IMR-90 (cell line): ENCODE measurements around the gene UBTD1. TPM values are rescaled to one million over a fixed set of nuclear protein-coding genes. Genes with fewer than 3 reads are reported as not detected.

Experiments used
- ATAC-seq: fragments of 200-7000 bp; cut with Tn5 transposase; 2 replicates; pipeline ENCODE4 v1.9.1; 2020; ENCODE audit warnings: low read depth, mild to moderate bottlenecking, moderate library complexity
- BruUV-seq: library from RNA; stranded (reverse); fragments of 400-500 nt; replicated peaks from 2 replicates; lab custom pipeline; 2021; lab: Mats Ljungman, UMichigan
- CTCF ChIA-PET: fragments of 300-600 bp; formaldehyde crosslinking; extraction: SDS; loops from one replicate; lab custom pipeline; 2021; ENCODE audit warnings: antibody characterized with exemption; lab: Yijun Ruan, JAX
- POLR2A ChIA-PET: fragments of 300-600 bp; sonication (Branson Sonifier 250); formaldehyde crosslinking; loops from one replicate; lab custom pipeline; 2022; ENCODE audit warnings: antibody characterized with exemption; ENCODE audit not compliant: unreplicated experiment; lab: Charles Lee
- DNase-seq: peaks from one replicate; pipeline ENCODE4 v3.0.0; 2013
- H2AFZ ChIP-seq: replicated peaks from 2 replicates; pipeline ENCODE3; 2013; ENCODE audit warnings: low read length, mild to moderate bottlenecking; ENCODE audit not compliant: poor library complexity
- H2AK5ac ChIP-seq: 2 replicates; pipeline ENCODE4 v1.6.1; 2013; ENCODE audit warnings: low read depth, low read length, inconsistent platforms
- H2AK9ac ChIP-seq: replicated peaks from 2 replicates; pipeline ENCODE3; 2013; ENCODE audit warnings: mild to moderate bottlenecking, low read depth, low read length, moderate library complexity; ENCODE audit not compliant: poor library complexity
- H2BK120ac ChIP-seq: 2 replicates; pipeline ENCODE4 v1.6.1; 2013; ENCODE audit warnings: low read depth, low read length, inconsistent platforms
- H2BK15ac ChIP-seq: 3 replicates; pipeline ENCODE4 v1.6.1; 2013; ENCODE audit warnings: low read depth, low read length, inconsistent platforms
- H2BK20ac ChIP-seq: 2 replicates; pipeline ENCODE4 v1.6.1; 2013; ENCODE audit warnings: low read depth, mild to moderate bottlenecking, inconsistent platforms, low read length, moderate library complexity
- H2BK5ac ChIP-seq: 2 replicates; pipeline ENCODE4 v1.6.1; 2013; ENCODE audit warnings: mild to moderate bottlenecking, low read depth, low read length, inconsistent platforms; ENCODE audit not compliant: poor library complexity, severe bottlenecking
- H3K14ac ChIP-seq: replicated peaks from 2 replicates; pipeline ENCODE4 v1.6.1; 2013; ENCODE audit warnings: low read depth, low read length, inconsistent platforms
- H3K18ac ChIP-seq: 2 replicates; pipeline ENCODE4 v1.6.1; 2013; ENCODE audit warnings: low read depth, low read length, control low read depth
- H3K23ac ChIP-seq: 2 replicates; pipeline ENCODE4 v1.6.1; 2013; ENCODE audit warnings: low read depth, low read length, inconsistent platforms
- H3K27ac ChIP-seq: 2 replicates; pipeline ENCODE4 v1.5.1; 2013; ENCODE audit warnings: mild to moderate bottlenecking, control low read depth, low read length; ENCODE audit not compliant: insufficient read depth
- H3K27me3 ChIP-seq: 2 replicates; pipeline ENCODE4 v1.6.1; 2013; ENCODE audit warnings: low read length; ENCODE audit not compliant: control insufficient read depth, insufficient read depth
- H3K36me3 ChIP-seq: 2 replicates; pipeline ENCODE4 v1.6.1; 2013; ENCODE audit warnings: low read length, mixed read lengths; ENCODE audit not compliant: control insufficient read depth, insufficient read depth
- H3K4ac ChIP-seq: 2 replicates; pipeline ENCODE4 v1.6.1; 2013; ENCODE audit warnings: low read depth, low read length, inconsistent platforms
- H3K4me1 ChIP-seq: 2 replicates; pipeline ENCODE4 v1.6.1; 2013; ENCODE audit warnings: low read length, mixed read lengths; ENCODE audit not compliant: control insufficient read depth, insufficient read depth
- H3K4me2 ChIP-seq: 2 replicates; pipeline ENCODE4 v1.6.1; 2013; ENCODE audit warnings: low read depth, mild to moderate bottlenecking, control low read depth, low read length, moderate library complexity
- H3K4me3 ChIP-seq: 2 replicates; pipeline ENCODE4 v1.5.1; 2013; ENCODE audit warnings: low read depth, mild to moderate bottlenecking, control low read depth, low read length, moderate library complexity; ENCODE audit not compliant: insufficient read depth
- H3K56ac ChIP-seq: 2 replicates; pipeline ENCODE4 v1.6.1; 2013; ENCODE audit warnings: low read length, inconsistent platforms; ENCODE audit not compliant: insufficient read depth; ENCODE audit errors: extremely low read depth
- H3K79me1 ChIP-seq, 2 experiments: 2 replicates each; pipeline ENCODE4 v1.6.1; 2013; ENCODE audit warnings: low read length in 2 of 2, inconsistent platforms in 1 of 2, low read depth in 1 of 2
- H3K9ac ChIP-seq: 2 replicates; pipeline ENCODE4 v1.6.1; 2013; ENCODE audit warnings: low read depth, low read length, control low read depth
- H3K9me1 ChIP-seq: 2 replicates; pipeline ENCODE4 v1.6.1; 2013; ENCODE audit warnings: low read length, inconsistent platforms; ENCODE audit not compliant: insufficient read depth
- H3K9me3 ChIP-seq: 2 replicates; pipeline ENCODE4 v1.6.1; 2013; ENCODE audit warnings: low read length; ENCODE audit not compliant: control insufficient read depth, insufficient read depth
- H4K20me1 ChIP-seq: 2 replicates; pipeline ENCODE4 v1.6.1; 2013; ENCODE audit warnings: low read length, inconsistent platforms; ENCODE audit not compliant: insufficient read depth
- H4K5ac ChIP-seq: 2 replicates; pipeline ENCODE4 v1.6.1; 2013; ENCODE audit warnings: mild to moderate bottlenecking, low read depth, low read length, control low read depth
- H4K8ac ChIP-seq, 2 experiments: 2 replicates each; pipeline ENCODE4 v1.6.1; 2013; ENCODE audit warnings: low read depth in 2 of 2, low read length in 2 of 2, control low read depth in 1 of 2, inconsistent platforms in 1 of 2
- H4K91ac ChIP-seq: 2 replicates; pipeline ENCODE4 v1.6.1; 2013; ENCODE audit warnings: low read depth, low read length, inconsistent platforms; ENCODE audit not compliant: insufficient read depth
- BHLHE40 ChIP-seq: fragments of 150-350 bp; IDR thresholded peaks from 2 replicates; pipeline ENCODE4 v1.6.1; 2016; ENCODE audit warnings: mild to moderate bottlenecking, low read depth, low read length
- CEBPB ChIP-seq: IDR thresholded peaks from 2 replicates; pipeline ENCODE4 v1.6.1; 2012; ENCODE audit warnings: low read depth, low read length, improper control_type of control experiment
- CHD1 ChIP-seq: IDR thresholded peaks from 2 replicates; pipeline ENCODE4 v1.6.1; 2012; ENCODE audit warnings: low read depth, low read length, improper control_type of control experiment
- CTCF ChIP-seq: conservative IDR thresholded peaks from 2 replicates; pipeline ENCODE4 v1.5.1; 2012; ENCODE audit warnings: mild to moderate bottlenecking, low read depth, low read length, improper control_type of control experiment
- ELK1 ChIP-seq: fragments of 150-350 bp; IDR thresholded peaks from 2 replicates; pipeline ENCODE4 v1.6.1; 2016; ENCODE audit warnings: low read depth, mild to moderate bottlenecking, low read length, moderate library complexity, borderline replicate concordance
- FOS ChIP-seq: fragments of 150-350 bp; IDR thresholded peaks from 2 replicates; pipeline ENCODE4 v1.6.1; 2016; ENCODE audit warnings: low read depth, low read length
- MAFK ChIP-seq: IDR thresholded peaks from 2 replicates; pipeline ENCODE4 v1.6.1; 2012; ENCODE audit warnings: low read depth, low read length, improper control_type of control experiment
- MAZ ChIP-seq: IDR thresholded peaks from 2 replicates; pipeline ENCODE4 v1.6.1; 2012; ENCODE audit warnings: low read depth, mild to moderate bottlenecking, low read length, improper control_type of control experiment, moderate library complexity, borderline replicate concordance
- MXI1 ChIP-seq: IDR thresholded peaks from 2 replicates; pipeline ENCODE4 v1.6.1; 2012; ENCODE audit warnings: low read depth, mild to moderate bottlenecking, low read length, moderate library complexity, borderline replicate concordance
- NFE2L2 ChIP-seq: fragments of 150-350 bp; IDR thresholded peaks from 2 replicates; pipeline ENCODE4 v1.6.1; 2016; ENCODE audit warnings: low read depth, mild to moderate bottlenecking, low read length
- POLR2A ChIP-seq: IDR thresholded peaks from 2 replicates; pipeline ENCODE4 v1.6.1; 2012; ENCODE audit warnings: mild to moderate bottlenecking, low read depth, low read length
- RAD21 ChIP-seq: IDR thresholded peaks from 2 replicates; pipeline ENCODE4 v1.6.1; 2012; ENCODE audit warnings: low read length, improper control_type of control experiment
- RCOR1 ChIP-seq: IDR thresholded peaks from 2 replicates; pipeline ENCODE4 v1.6.1; 2012; ENCODE audit warnings: mild to moderate bottlenecking, low read length, improper control_type of control experiment; ENCODE audit not compliant: insufficient replicate concordance
- RFX5 ChIP-seq: IDR thresholded peaks from 2 replicates; pipeline ENCODE4 v1.8.0; 2012; ENCODE audit warnings: low read depth, mild to moderate bottlenecking, low read length, moderate library complexity
- SMC3 ChIP-seq: fragments of 150-350 bp; IDR thresholded peaks from 2 replicates; pipeline ENCODE4 v1.6.1; 2016; ENCODE audit warnings: low read depth, mild to moderate bottlenecking, antibody characterized with exemption, low read length, moderate library complexity
- whole genome bisulfite sequencing, 2 experiments: methylation state at CpG; one replicate each; pipeline versions ENCODE4 v1.1.5 to v1.1.7; 2013; ENCODE audit warnings: missing lambda C conversion rate in 2 of 2; ENCODE audit not compliant: insufficient read length in 1 of 2; ENCODE audit errors: extremely low coverage in 2 of 2; 5-methylcytosine and 5-hydroxymethylcytosine counted together
- dilution Hi-C: fragments of 300-500 bp; cut with HindIII; formaldehyde crosslinking; loops from one replicate; pipeline ENCODE4 v1.14.3; 2018; ENCODE audit warnings: low sequenced_read_pairs; ENCODE audit not compliant: unreplicated experiment
- in situ Hi-C: fragments of 300-500 bp; cut with MboI; formaldehyde crosslinking; loops from 3 replicates; pipeline ENCODE4 v1.14.3; 2019; ENCODE audit warnings: low sequenced_read_pairs, inconsistent platforms, mixed read lengths
- intact Hi-C: fragments of 100-400 bp; cut with micrococcal nuclease; formaldehyde crosslinking; loops from 2 replicates; pipeline ENCODE4 v1.10.0; 2022
- polyA plus RNA-seq, 3 experiments: library from polyadenylated mRNA; depleted of rRNA; stranded (reverse); fragments of >200 nt; gene quantifications; 2 replicates each; pipeline ENCODE4 v1.2.3, GENCODE V29; 2012; ENCODE audit warnings: low replicate concordance in 1 of 3
- total RNA-seq: library from RNA; depleted of rRNA; stranded (reverse); fragments of >200 nt; gene quantifications from 2 replicates; pipeline ENCODE4 v1.2.3, GENCODE V29; 2012

The UBTD1 gene
- total and polyA plus RNA-seq, 2 of the 4 experiments (the other 2 are of a cell fraction): 21.9 to 44.9 TPM

- no peak overlapping the region for H3K9ac ChIP-seq
- no peak overlapping the region for H3K4me2 ChIP-seq
- intact Hi-C loops: no loop called here
- BruUV-seq: no TSS peak
- ChIA-PET POLR2A (no interaction called here), CTCF (no interaction called here)
- no peak overlapping the region for H3K23ac ChIP-seq
- no peak overlapping the region for H3K56ac ChIP-seq
- no peaks in the 10 kb centered on the region for H3K9me3 ChIP-seq
- no peak overlapping the region for H2BK15ac ChIP-seq
- no peaks in the 10 kb centered on the region for H3K79me1 ChIP-seq
- no peaks in the 10 kb centered on the region for H3K36me3 ChIP-seq
- H2BK20ac ChIP-seq: no peak overlapping the region
- no peak overlapping the region for H2BK120ac ChIP-seq
- no peak overlapping the region for H4K91ac ChIP-seq
- no peak overlapping the region for H2AK9ac ChIP-seq
- peaks cover 3% of the 10 kb centered on the region; the same call in 1 of the 2 replicates for H4K20me1 ChIP-seq
- peaks cover 13% of the 10 kb centered on the region for H3K4me1 ChIP-seq
- H3K4ac ChIP-seq: no peak overlapping the region
- in situ Hi-C loops: no loop called here
- no peak overlapping the region for H3K27ac ChIP-seq
- no peak overlapping the region for H4K8ac ChIP-seq
- no CpG with 5 or more reads among the region's 1 CpG for WGBS, 2 experiments
- DNase-seq (no peak), ATAC-seq (no peak)
- H3K27me3 ChIP-seq: no peaks in the 10 kb centered on the region
- no peak overlapping the region for H3K18ac ChIP-seq
- no peak overlapping the region for H2AK5ac ChIP-seq
- no peak overlapping the region for H2BK5ac ChIP-seq
- TF ChIP-seq MAZ (no peak), CEBPB (no peak), CTCF (no peak), MAFK (no peak), FOS (no peak), RCOR1 (no peak), NFE2L2 (no peak), POLR2A (no peak), SMC3 (no peak), RFX5 (no peak), ELK1 (no peak), BHLHE40 (no peak), CHD1 (no peak), MXI1 (no peak), RAD21 (no peak)
- H3K4me3 ChIP-seq: no peak overlapping the region
- peaks cover 9% of the 10 kb centered on the region; the same call in 1 of the 2 replicates for H3K9me1 ChIP-seq
- no peak overlapping the region for H2AFZ ChIP-seq
- no peak overlapping the region for H4K5ac ChIP-seq
- dilution Hi-C loops: no loop called here
- H3K14ac ChIP-seq: no peak overlapping the region
Observed at GRCh38 chr10:97600616-97601015, 101.9 kb downstream of the UBTD1 start.
